ENCODE measurements around the gene ZNF672.

The ZNF672 gene

DNA sequence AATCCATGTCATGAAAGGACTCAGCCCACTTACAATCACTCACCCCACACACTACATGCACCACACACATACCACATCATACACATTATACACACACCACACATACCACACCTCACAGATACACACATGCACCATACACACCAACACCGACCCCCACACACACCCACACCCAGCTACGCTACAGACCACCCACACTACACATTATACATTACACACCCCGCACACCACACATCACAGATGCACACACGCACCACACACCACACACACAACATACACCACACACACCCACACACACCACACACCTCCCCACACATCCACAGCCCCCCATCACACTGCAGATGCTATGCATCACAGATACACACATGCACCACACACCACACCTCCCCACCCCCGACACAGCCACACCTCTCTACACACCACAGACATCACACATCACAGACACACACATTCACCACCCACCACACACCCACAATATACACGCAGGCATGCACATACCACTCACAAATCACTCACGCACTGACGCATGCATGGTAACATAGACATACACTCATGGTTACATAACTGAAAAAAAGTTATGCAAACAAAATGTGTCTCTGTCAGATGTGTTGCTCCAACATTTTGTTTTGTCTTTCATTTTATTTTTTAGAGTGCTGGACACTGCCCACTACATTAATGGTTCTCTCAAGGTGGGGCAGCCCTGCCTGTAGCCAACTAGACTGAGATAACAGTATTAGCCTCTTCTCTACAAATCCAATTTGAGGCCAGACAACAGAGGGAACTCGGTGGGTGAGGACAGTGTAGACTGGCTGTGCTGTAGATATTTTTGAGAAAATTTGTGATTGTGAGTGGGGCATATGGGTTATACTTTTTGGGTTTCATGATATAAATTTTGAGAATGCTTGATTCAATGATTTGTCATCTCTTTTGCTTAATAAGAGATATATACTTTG, 52.8 kb downstream of the ZNF672 start:
- no peak for DNase-seq (ENCODE audit: low read depth in 2 of 2)
- H3K4me3 ChIP-seq (replicated peaks in 1 of 2; ENCODE audit: low read depth in 2 of 2, low read length in 2 of 2): no peak overlapping the region
- TF ChIP-seq, protein P1, sequence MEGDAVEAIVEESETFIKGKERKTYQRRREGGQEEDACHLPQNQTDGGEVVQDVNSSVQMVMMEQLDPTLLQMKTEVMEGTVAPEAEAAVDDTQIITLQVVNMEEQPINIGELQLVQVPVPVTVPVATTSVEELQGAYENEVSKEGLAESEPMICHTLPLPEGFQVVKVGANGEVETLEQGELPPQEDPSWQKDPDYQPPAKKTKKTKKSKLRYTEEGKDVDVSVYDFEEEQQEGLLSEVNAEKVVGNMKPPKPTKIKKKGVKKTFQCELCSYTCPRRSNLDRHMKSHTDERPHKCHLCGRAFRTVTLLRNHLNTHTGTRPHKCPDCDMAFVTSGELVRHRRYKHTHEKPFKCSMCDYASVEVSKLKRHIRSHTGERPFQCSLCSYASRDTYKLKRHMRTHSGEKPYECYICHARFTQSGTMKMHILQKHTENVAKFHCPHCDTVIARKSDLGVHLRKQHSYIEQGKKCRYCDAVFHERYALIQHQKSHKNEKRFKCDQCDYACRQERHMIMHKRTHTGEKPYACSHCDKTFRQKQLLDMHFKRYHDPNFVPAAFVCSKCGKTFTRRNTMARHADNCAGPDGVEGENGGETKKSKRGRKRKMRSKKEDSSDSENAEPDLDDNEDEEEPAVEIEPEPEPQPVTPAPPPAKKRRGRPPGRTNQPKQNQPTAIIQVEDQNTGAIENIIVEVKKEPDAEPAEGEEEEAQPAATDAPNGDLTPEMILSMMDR (IDR thresholded peaks at IDR 0.05; ENCODE audit: low read depth, low read length): no peak

DNA sequence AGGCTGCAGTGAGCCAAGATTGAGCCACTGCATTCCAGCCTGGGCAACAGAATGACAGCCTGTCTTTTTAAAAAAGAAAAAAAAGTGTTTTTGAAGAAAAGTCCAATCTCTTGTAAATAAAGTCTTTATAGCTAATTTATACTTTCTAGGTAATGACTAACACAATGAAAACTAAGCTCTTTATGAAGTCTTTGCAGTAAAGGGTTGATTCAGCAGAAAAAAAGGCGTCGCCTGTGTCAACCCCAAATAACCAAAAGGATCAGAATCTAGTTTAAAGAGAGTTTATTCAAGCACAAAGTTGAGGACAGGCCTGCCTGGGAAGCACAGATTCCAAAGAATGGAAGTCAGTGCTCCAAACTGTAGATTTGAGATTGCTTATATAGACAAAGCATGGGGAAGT, 53.7 kb downstream of the ZNF672 start:
- TF ChIP-seq, protein P1 (IDR thresholded peaks at IDR 0.05; ENCODE audit: low read depth, low read length): no peak
- no peak for DNase-seq (ENCODE audit: low read depth in 2 of 2)
- H3K4me3 ChIP-seq (replicated peaks in 1 of 2; ENCODE audit: low read depth in 2 of 2, low read length in 2 of 2): no peak overlapping the region

DNA sequence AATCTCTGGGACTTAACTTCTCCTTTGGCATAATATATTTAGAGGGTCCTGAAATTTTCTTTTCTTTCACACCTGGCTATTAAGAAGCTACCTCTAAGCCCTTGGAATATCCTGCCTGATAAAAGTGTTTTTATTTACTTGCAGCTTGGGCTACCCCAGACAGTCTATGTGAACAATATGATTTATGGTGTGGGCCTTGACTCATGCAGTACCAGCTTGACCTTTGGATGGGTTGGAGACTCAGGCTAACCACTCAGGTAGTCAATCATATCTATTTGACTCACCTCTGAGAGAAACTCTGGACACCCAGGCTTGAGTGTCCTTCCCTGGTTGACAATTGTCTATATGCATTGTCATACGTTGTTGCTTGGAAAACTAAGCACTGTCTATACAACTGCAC, 54.6 kb downstream of the ZNF672 start:
- no peak for DNase-seq (ENCODE audit: low read depth in 2 of 2)
- TF ChIP-seq, protein P1 (IDR thresholded peaks at IDR 0.05; ENCODE audit: low read depth, low read length): no peak

DNA sequence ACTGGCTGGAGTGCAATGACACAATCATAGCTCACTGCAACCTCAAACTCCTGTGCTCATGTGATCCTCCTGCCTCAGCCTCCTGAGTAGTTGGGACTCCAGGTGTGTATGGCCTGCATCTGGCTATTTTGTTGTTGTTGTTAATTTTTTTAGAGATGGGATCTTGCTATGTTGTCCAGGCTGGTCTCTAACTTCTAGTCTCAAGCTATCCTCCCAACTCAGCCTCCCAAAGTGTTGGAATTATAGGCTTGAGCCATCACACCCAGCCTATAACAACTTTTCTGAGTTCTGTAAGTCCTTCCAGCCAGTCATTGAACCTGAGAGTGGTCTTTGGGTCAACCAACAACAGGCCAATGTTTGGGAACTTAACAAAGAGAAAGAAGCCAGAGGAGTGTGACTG, 56.8 kb downstream of the ZNF672 start:
- TF ChIP-seq, protein P1 (IDR thresholded peaks at IDR 0.05; ENCODE audit: low read depth, low read length): no peak
- no peak for DNase-seq (ENCODE audit: low read depth in 2 of 2)
- H3K4me3 ChIP-seq (replicated peaks in 1 of 2; ENCODE audit: low read depth in 2 of 2, low read length in 2 of 2): no peak overlapping the region

More for the DNA sequence above, 54.6 kb downstream of the ZNF672 start:
- no peak overlapping the region for H3K4me3 ChIP-seq (replicated peaks in 1 of 2; ENCODE audit: low read depth in 2 of 2, low read length in 2 of 2)

DNA sequence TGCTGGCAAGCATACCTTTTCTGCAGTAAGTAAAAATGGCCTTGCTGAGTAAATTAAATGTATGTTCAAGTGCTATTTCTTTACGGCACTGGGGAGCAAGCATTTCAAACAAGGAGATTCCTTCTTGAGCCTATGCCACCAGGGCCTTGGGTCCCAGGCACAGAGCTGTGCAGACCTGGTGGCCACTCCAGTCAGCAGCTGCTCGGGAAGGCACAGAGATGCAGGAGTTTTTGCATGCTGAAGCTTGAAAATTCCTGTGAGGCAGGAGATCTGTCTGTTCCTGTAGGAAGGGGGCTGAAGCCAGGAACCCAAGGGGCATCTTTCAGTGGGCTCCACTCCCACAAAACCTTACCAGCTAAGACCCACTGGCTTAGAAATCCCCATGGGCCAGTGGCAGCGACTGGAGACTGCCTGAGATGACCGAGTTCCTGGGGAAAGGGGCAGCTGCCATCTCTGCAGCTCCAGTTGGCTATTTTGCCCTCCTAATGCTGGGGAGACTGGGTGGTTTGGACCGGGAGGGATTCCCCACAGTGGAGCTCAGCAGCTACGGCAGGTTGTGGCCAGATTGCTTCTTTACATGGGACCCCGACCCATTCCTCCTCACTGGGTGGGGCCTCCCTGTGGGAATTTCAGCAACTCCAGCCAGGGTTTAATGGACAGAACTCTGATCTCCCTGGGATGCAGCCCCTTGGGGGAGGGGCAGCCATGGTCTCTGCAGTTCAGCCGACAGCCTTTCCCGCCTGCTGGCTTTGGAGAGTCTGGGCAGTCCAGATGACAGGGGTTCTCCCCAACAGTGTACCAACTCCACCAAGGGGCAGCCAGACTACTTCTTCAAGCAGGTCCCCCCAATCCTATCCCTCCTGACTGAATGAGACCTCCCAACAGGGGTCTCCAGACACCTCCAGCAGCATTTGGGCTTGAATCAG, 59.7 kb downstream of the ZNF672 start:
- DNase-seq (ENCODE audit: low read depth in 2 of 2): no peak
- no peak overlapping the region for H3K4me3 ChIP-seq (replicated peaks in 1 of 2; ENCODE audit: low read depth in 2 of 2, low read length in 2 of 2)
- TF ChIP-seq, protein P1 (IDR thresholded peaks at IDR 0.05; ENCODE audit: low read depth, low read length): no peak

All from cardiac fibroblast (primary cell).